Transverse colon (tissue), 4 donors: ENCODE measurements around the gene ABHD16B. TPM values are rescaled to one million over a fixed set of nuclear protein-coding genes. Genes with fewer than 3 reads are reported as not detected.
A peak's percentile ranks its signal among the peaks of the same experiment; 100 is the strongest.

Source experiments
- DNase-seq: peaks from one replicate; pipeline ENCODE4 v3.0.0-alpha.2; 2019
- H3K27ac ChIP-seq, 4 donors: fragments of 200-600 bp; sonication (generic); 2 replicates each; pipeline ENCODE4 v1.5.1; 2016 to 2018; ENCODE audit warnings: inconsistent platforms in 4 of 4
- H3K27me3 ChIP-seq: fragments of 200-600 bp; sonication (generic); 2 replicates; pipeline ENCODE4 v1.5.1; 2017; ENCODE audit warnings: inconsistent platforms
- H3K36me3 ChIP-seq, 4 donors: fragments of 200-600 bp; sonication (generic); 2 replicates each; pipeline ENCODE4 v1.5.1; 2017 to 2019; ENCODE audit warnings: inconsistent platforms in 4 of 4
- H3K4me1 ChIP-seq, 4 donors: fragments of 200-600 bp; sonication (generic); 2 replicates each; pipeline ENCODE4 v1.5.1; 2017 to 2020; ENCODE audit warnings: inconsistent platforms in 4 of 4
- H3K4me3 ChIP-seq, 4 donors: fragments of 200-600 bp; sonication (generic); 1 replicate in 1 of 4; 2 replicates in 3 of 4; pipeline versions ENCODE4 v1.5.1 to v1.6.1; 2017 to 2019; ENCODE audit warnings: inconsistent platforms in 4 of 4
- H3K9me3 ChIP-seq, 2 donors: fragments of 200-600 bp; sonication (generic); 2 replicates each; pipeline ENCODE4 v1.5.1; 2017 to 2019; ENCODE audit warnings: inconsistent platforms in 2 of 2
- CTCF ChIP-seq, 5 experiments: fragments of 200-600 bp in 3 of 5; fragments of 450-650 bp in 2 of 5; sonication (generic) in 3 of 5; IDR thresholded peaks; 1 replicate in 2 of 5; 2 replicates in 3 of 5; pipeline ENCODE4 v1.5.1; 2016 to 2017; ENCODE audit warnings: antibody characterized with exemption in 5 of 5, inconsistent platforms in 3 of 5, mild to moderate bottlenecking in 2 of 5, moderate library complexity in 1 of 5
- EP300 ChIP-seq: sonication (generic); formaldehyde crosslinking; IDR thresholded peaks from one replicate; pipeline ENCODE4 v1.6.1; 2017; ENCODE audit warnings: antibody characterized with exemption, low read depth
- POLR2A ChIP-seq: fragments of 450-650 bp; IDR thresholded peaks from one replicate; pipeline ENCODE4 v1.6.1; 2016; ENCODE audit warnings: antibody characterized with exemption, mild to moderate bottlenecking, moderate library complexity
- POLR2AphosphoS5 ChIP-seq, 3 donors: sonication (generic); formaldehyde crosslinking; IDR thresholded peaks; one replicate each; pipeline ENCODE4 v1.6.1; 2016; ENCODE audit warnings: antibody characterized with exemption in 3 of 3
- WGBS, 2 donors: methylation state at CpG; one replicate each; pipeline ENCODE4 v1.1.5; 2018; ENCODE audit warnings: low coverage in 1 of 2; 5-methylcytosine and 5-hydroxymethylcytosine counted together
- in situ Hi-C, 4 donors: fragments of 200-750 bp; cut with MboI; loops; one replicate each; pipeline versions ENCODE4 v1.15.0 to v1.15.1; 2017; ENCODE audit warnings: low sequenced_read_pairs in 3 of 4, low pct_ligation_motif_present in 1 of 4, low pct_unique_long_range_greater_than_20kb in 1 of 4
- intact Hi-C: fragments of 100-400 bp; cut with DNase I; formaldehyde crosslinking; loops from one replicate; pipeline ENCODE4 v1.15.1; 2023; ENCODE audit warnings: low total_unique reads
- total RNA-seq, 4 donors: library from RNA; depleted of rRNA; stranded (reverse); fragments of >200 nt; gene quantifications; one replicate each; pipeline ENCODE4 v1.1.0, GENCODE V29; 2016

Gene ABHD16B
- total RNA-seq, 4 donors from 2014 or later = not detected

- Histone ChIP-seq H3K27ac (peak overlapping the region in 2 of 4 donors; percentile 48 to 55), H3K4me3 (no peak overlapping the region), H3K36me3 (no peaks in the 10 kb centered on the region), H3K4me1 (peaks cover 5 to 17% (median 7%) of the 10 kb centered on the region in 4 donors), H3K9me3 (no peaks in the 10 kb centered on the region), H3K27me3 (peaks cover 55% of the 10 kb centered on the region)
- DNase-seq = no peak
- in situ Hi-C loops (no loop called here), intact Hi-C loops (no loop called here)
- TF ChIP-seq CTCF (IDR thresholded peaks at IDR 0.05) = no peak
- no peak for TF ChIP-seq POLR2A
- TF ChIP-seq EP300 = no peak
- TF ChIP-seq POLR2AphosphoS5 (IDR thresholded peaks at IDR 0.05) = no peak
- 0 to 4% methylated on average over 2 to 11 of the region's 24 CpGs for WGBS, 2 donors
Measured at GRCh38 chr20:63846128-63846771, 15.0 kb upstream of the ABHD16B start.

- Histone ChIP-seq H3K27me3 (peaks cover 55% of the 10 kb centered on the region), H3K36me3 (no peaks in the 10 kb centered on the region), H3K4me3 (no peak overlapping the region), H3K4me1 (peaks cover 5 to 17% (median 7%) of the 10 kb centered on the region in 4 donors), H3K27ac (peak overlapping the region in 3 of 4 donors; percentile 10 to 55 (median 48)), H3K9me3 (no peaks in the 10 kb centered on the region)
- intact Hi-C loops = loop anchor here (1.0 kb wide), 1 partner anchor 39 kb away; no protein-coding TSS in a partner anchor
- TF ChIP-seq POLR2AphosphoS5 (IDR thresholded peaks at IDR 0.05) = no peak
- TF ChIP-seq POLR2A = no peak
- TF ChIP-seq CTCF (IDR thresholded peaks at IDR 0.05) = no peak
- DNase-seq = no peak
- 60% methylated on average over 3 of the region's 3 CpGs; no CpG with 5 or more reads in 1 of the 2 donors for WGBS, 2 donors
- in situ Hi-C loops = no loop called here
Measured at GRCh38 chr20:63846888-63847236, 14.4 kb upstream of the ABHD16B start.

GRCh38 chr20:63847237-63848002 is 13.9 kb upstream of the ABHD16B start:
- Histone ChIP-seq H3K27me3 (peaks cover 54% of the 10 kb centered on the region), H3K27ac (peak overlapping the region in 3 of 4 donors; percentile 10 to 32 (median 25)), H3K4me1 (peaks cover 5 to 17% (median 7%) of the 10 kb centered on the region in 4 donors), H3K36me3 (no peaks in the 10 kb centered on the region), H3K9me3 (no peaks in the 10 kb centered on the region), H3K4me3 (no peak overlapping the region)
- in situ Hi-C loops (no loop called here), intact Hi-C loops (loop anchor here (1.0 kb wide), 1 partner anchor 39 kb away; no protein-coding TSS in a partner anchor)
- no peak for DNase-seq
- 36% methylated on average over 16 of the region's 16 CpGs; no CpG with 5 or more reads in 1 of the 2 donors for WGBS, 2 donors
- TF ChIP-seq POLR2A (no peak), CTCF (IDR thresholded peaks at IDR 0.05) (no peak), POLR2AphosphoS5 (IDR thresholded peaks at IDR 0.05) (no peak), EP300 (no peak)
